Hepatocyte (in vitro differentiated cells): ENCODE results near the gene E2F8.

Experiments used
- CTCF ChIP-seq: fragments of 200-600 bp; sonication (generic); IDR thresholded peaks from 2 replicates; pipeline ENCODE4 v1.5.1; 2016; ENCODE audit warnings: antibody characterized with exemption, mild to moderate bottlenecking; ENCODE audit not compliant: poor library complexity
- EZH2 ChIP-seq: fragments of 200-600 bp; sonication (generic); IDR thresholded peaks from 2 replicates; pipeline ENCODE4 v1.6.1; 2016; ENCODE audit warnings: antibody characterized with exemption, mild to moderate bottlenecking, borderline replicate concordance

GRCh38 chr11:19225123-19225522 is 15.6 kb downstream of the E2F8 start:
- no peak for TF ChIP-seq CTCF
- TF ChIP-seq EZH2, result no peak
